Endothelial cell of umbilical vein (primary cell): Measurements from ENCODE around the gene SCN5A. TPM values are rescaled to one million over a fixed set of nuclear protein-coding genes. Genes with fewer than 3 reads are reported as not detected.

Source experiments
- BruUV-seq: library from RNA; stranded (reverse); fragments of 400-500 nt; replicated peaks from 2 replicates; lab custom pipeline; 2021; lab: Mats Ljungman, UMichigan
- CTCF ChIA-PET: fragments of 300-600, 350-600 bp; sonication (Branson Sonifier 250); formaldehyde crosslinking; loops from one replicate; lab custom pipeline; 2021; ENCODE audit warnings: antibody characterized with exemption, inconsistent platforms; lab: Charles Lee
- POLR2A ChIA-PET: fragments of 300-600, 350-600 bp; sonication (Branson Sonifier 250); formaldehyde crosslinking; loops from one replicate; lab custom pipeline; 2021; ENCODE audit warnings: antibody characterized with exemption, inconsistent platforms; lab: Charles Lee
- DNase-seq: peaks from one replicate; pipeline ENCODE4 v3.0.0-alpha.2; 2011; ENCODE audit warnings: low read depth, low spot score
- FAIRE-seq: peaks from 2 replicates; lab custom pipeline; 2011; peaks lifted over from hg19 to GRCh38; lab: Jason Lieb, UNC
- H2AFZ ChIP-seq: 2 replicates; pipeline ENCODE4 v1.6.0; 2012; ENCODE audit warnings: low read depth, low read length, control low read depth, inconsistent platforms
- H3K27ac ChIP-seq: 2 replicates; pipeline ENCODE4 v1.5.1; 2011; ENCODE audit warnings: low read depth, mild to moderate bottlenecking, control low read depth, low read length, moderate library complexity; ENCODE audit not compliant: insufficient read depth
- H3K27me3 ChIP-seq, 2 experiments: 2 replicates each; pipeline versions ENCODE4 v1.6.0 to v1.6.1; 2011; ENCODE audit warnings: low read length in 2 of 2, mixed read lengths in 1 of 2; ENCODE audit not compliant: control insufficient read depth in 2 of 2, insufficient read depth in 2 of 2
- H3K36me3 ChIP-seq, 2 experiments: 2 replicates in 1 of 2; 3 replicates in 1 of 2; pipeline ENCODE4 v1.5.1; 2011; ENCODE audit warnings: low read length in 2 of 2, mild to moderate bottlenecking in 1 of 2, moderate library complexity in 1 of 2; ENCODE audit not compliant: control insufficient read depth in 2 of 2, insufficient read depth in 2 of 2; ENCODE audit errors: extremely low read depth in 1 of 2
- H3K4me1 ChIP-seq: 3 replicates; pipeline ENCODE4 v1.5.1; 2011; ENCODE audit warnings: mild to moderate bottlenecking, low read length; ENCODE audit not compliant: control insufficient read depth, insufficient read depth; ENCODE audit errors: extremely low read depth
- H3K4me2 ChIP-seq: 2 replicates; pipeline ENCODE4 v1.6.1; 2011; ENCODE audit warnings: low read length, control low read depth, mixed read lengths; ENCODE audit not compliant: insufficient read depth
- H3K4me3 ChIP-seq, 3 experiments: fragments of 200-600 bp in 1 of 3; sonication (generic), shearing (Covaris generic) in 1 of 3; replicated peaks in 1 of 3; 2 replicates each; pipeline ENCODE4 v1.5.1; 2011 to 2016; ENCODE audit warnings: control low read depth in 3 of 3, low read length in 3 of 3, mild to moderate bottlenecking in 2 of 3, inconsistent platforms in 1 of 3, low read depth in 1 of 3, moderate library complexity in 1 of 3; ENCODE audit not compliant: insufficient read depth in 1 of 3
- H3K79me2 ChIP-seq: 2 replicates; pipeline ENCODE4 v1.6.0; 2012; ENCODE audit warnings: low read length, inconsistent platforms; ENCODE audit not compliant: control insufficient read depth, insufficient read depth
- H3K9ac ChIP-seq: replicated peaks from 2 replicates; pipeline ENCODE3; 2011; ENCODE audit warnings: low read length, control low read depth; ENCODE audit not compliant: insufficient read depth; ENCODE audit errors: extremely low read depth
- H3K9me1 ChIP-seq: replicated peaks from 3 replicates; pipeline ENCODE4 v1.6.0; 2011; ENCODE audit warnings: mild to moderate bottlenecking, low read length; ENCODE audit not compliant: control insufficient read depth, insufficient read depth; ENCODE audit errors: extremely low read depth
- H3K9me3 ChIP-seq: replicated peaks from 2 replicates; pipeline ENCODE4 v1.5.1; 2012; ENCODE audit warnings: low read length, inconsistent platforms; ENCODE audit not compliant: control insufficient read depth, insufficient read depth
- H4K20me1 ChIP-seq: replicated peaks from 2 replicates; pipeline ENCODE3; 2011; ENCODE audit warnings: mild to moderate bottlenecking, low read length; ENCODE audit not compliant: control insufficient read depth, insufficient read depth; ENCODE audit errors: extremely low read depth
- EZH2 ChIP-seq: IDR thresholded peaks from 2 replicates; pipeline ENCODE4 v1.6.1; 2012; ENCODE audit warnings: borderline replicate concordance, low read depth, mild to moderate bottlenecking, moderate library complexity, low read length, inconsistent platforms; ENCODE audit not compliant: severe bottlenecking
- FOS ChIP-seq: IDR thresholded peaks from 2 replicates; pipeline ENCODE4 v1.6.1; 2011; ENCODE audit warnings: mild to moderate bottlenecking, low read length, moderate library complexity, borderline replicate concordance; ENCODE audit not compliant: insufficient read depth
- GATA2 ChIP-seq: IDR thresholded peaks from 2 replicates; pipeline ENCODE4 v1.7.0; 2011; ENCODE audit warnings: low read depth, mild to moderate bottlenecking, moderate library complexity, mixed read lengths, low read length; ENCODE audit not compliant: insufficient read length, insufficient read depth
- JUN ChIP-seq: IDR thresholded peaks from 2 replicates; pipeline ENCODE4 v1.6.1; 2011; ENCODE audit warnings: borderline replicate concordance, low read depth; ENCODE audit not compliant: insufficient read length, insufficient read depth
- MYC ChIP-seq: IDR thresholded peaks from one replicate; pipeline ENCODE4 v1.6.1; 2011; ENCODE audit warnings: mild to moderate bottlenecking, low read depth, low read length
- POLR2A ChIP-seq: IDR thresholded peaks from 2 replicates; pipeline ENCODE4 v1.6.1; 2012; ENCODE audit warnings: low read depth, mild to moderate bottlenecking, control low read depth, low read length
- POLR2AphosphoS5 ChIP-seq: IDR thresholded peaks from 2 replicates; pipeline ENCODE4 v1.6.1; 2012; ENCODE audit warnings: low read depth, mild to moderate bottlenecking, control low read depth, low read length, moderate library complexity; ENCODE audit not compliant: insufficient read depth
- dilution Hi-C: fragments of 300-500 bp; cut with MboI; formaldehyde crosslinking; loops from one replicate; pipeline ENCODE4 v1.15.0; 2019; ENCODE audit warnings: low sequenced_read_pairs; ENCODE audit not compliant: extremely low pct_ligation_motif_present
- intact Hi-C: fragments of 100-400 bp; cut with micrococcal nuclease; formaldehyde crosslinking; loops from one replicate; pipeline ENCODE4 v1.10.0; 2022
- polyA plus RNA-seq, 4 experiments: library from polyadenylated mRNA; depleted of rRNA in 3 of 4; stranded (reverse) in 3 of 4; unstranded in 1 of 4; fragments of >200 nt; gene quantifications; 2 replicates each; pipeline versions ENCODE4 v1.2.1 to v1.2.3, GENCODE V29; 2011 to 2012; ENCODE audit warnings: missing spikeins in 1 of 4
- total RNA-seq: library from RNA; stranded (reverse); gene quantifications from 2 replicates; pipeline ENCODE4 v1.2.3, GENCODE V29; 2021
- TF ChIP-seq, protein P1 (sequence below): IDR thresholded peaks from 2 replicates; pipeline ENCODE4 v1.6.1; 2011; ENCODE audit not compliant: insufficient read depth, insufficient read length
- TF ChIP-seq, protein P2 (sequence below), 2 donors: IDR thresholded peaks; 1 replicate in 1 of 2; 2 replicates in 1 of 2; pipeline ENCODE4 v1.5.1; 2011; ENCODE audit warnings: low read length in 2 of 2, mild to moderate bottlenecking in 2 of 2, moderate library complexity in 2 of 2, control low read depth in 1 of 2, inconsistent platforms in 1 of 2, low read depth in 1 of 2; ENCODE audit not compliant: insufficient read depth in 1 of 2; ENCODE audit errors: extremely low read depth in 1 of 2

The SCN5A gene
- total and polyA plus RNA-seq, 2 donors (not counting 3 experiments of a cell fraction or from before 2014, with no cell fraction given), result 2.7 to 20.0 TPM

DNA sequence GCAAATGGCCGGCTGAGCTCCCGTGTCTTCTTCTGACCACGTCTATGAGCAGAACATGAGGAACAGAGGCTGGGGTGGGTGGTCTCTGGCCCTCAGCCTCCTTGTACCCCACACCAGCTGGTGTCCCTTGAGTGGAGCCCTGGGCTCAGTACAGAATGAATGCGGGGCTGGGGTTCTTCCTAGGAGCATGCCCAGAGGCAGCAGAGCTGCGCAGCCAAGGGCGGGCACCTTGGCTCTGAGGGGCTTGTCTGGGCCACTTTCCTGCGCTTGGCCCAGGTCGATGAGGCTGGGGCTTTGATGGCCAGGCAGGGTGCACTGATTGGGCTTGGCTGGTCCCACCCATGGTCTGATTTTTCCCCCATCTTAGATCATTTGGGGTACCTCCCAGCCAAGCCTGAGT, 6.4 kb downstream of the SCN5A start:
- TF ChIP-seq, protein P1, sequence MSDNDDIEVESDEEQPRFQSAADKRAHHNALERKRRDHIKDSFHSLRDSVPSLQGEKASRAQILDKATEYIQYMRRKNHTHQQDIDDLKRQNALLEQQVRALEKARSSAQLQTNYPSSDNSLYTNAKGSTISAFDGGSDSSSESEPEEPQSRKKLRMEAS, result no peak
- TF ChIP-seq FOS, result no peak
- no peak for TF ChIP-seq EZH2
- no peak for TF ChIP-seq POLR2AphosphoS5
- no peak for TF ChIP-seq MYC
- no peak for TF ChIP-seq POLR2A
- TF ChIP-seq, protein P2, sequence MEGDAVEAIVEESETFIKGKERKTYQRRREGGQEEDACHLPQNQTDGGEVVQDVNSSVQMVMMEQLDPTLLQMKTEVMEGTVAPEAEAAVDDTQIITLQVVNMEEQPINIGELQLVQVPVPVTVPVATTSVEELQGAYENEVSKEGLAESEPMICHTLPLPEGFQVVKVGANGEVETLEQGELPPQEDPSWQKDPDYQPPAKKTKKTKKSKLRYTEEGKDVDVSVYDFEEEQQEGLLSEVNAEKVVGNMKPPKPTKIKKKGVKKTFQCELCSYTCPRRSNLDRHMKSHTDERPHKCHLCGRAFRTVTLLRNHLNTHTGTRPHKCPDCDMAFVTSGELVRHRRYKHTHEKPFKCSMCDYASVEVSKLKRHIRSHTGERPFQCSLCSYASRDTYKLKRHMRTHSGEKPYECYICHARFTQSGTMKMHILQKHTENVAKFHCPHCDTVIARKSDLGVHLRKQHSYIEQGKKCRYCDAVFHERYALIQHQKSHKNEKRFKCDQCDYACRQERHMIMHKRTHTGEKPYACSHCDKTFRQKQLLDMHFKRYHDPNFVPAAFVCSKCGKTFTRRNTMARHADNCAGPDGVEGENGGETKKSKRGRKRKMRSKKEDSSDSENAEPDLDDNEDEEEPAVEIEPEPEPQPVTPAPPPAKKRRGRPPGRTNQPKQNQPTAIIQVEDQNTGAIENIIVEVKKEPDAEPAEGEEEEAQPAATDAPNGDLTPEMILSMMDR (IDR thresholded peaks at IDR 0.05; ENCODE audit: extremely low read depth in 1 of 2, insufficient read depth in 1 of 2, low read depth in 1 of 2, low read length in 2 of 2), result no peak
- no peak for TF ChIP-seq GATA2
- no peak for TF ChIP-seq JUN
- intact Hi-C loops, result no loop called here
- Histone ChIP-seq H3K27me3 (no peaks in the 10 kb centered on the region), H3K79me2 (no peaks in the 10 kb centered on the region), H4K20me1 (no peaks in the 10 kb centered on the region), H3K4me1 (no peaks in the 10 kb centered on the region), H3K9me1 (no peaks in the 10 kb centered on the region), H3K4me3 (no peak overlapping the region), H2AFZ (no peak overlapping the region), H3K4me2 (no peak overlapping the region), H3K9me3 (no peaks in the 10 kb centered on the region), H3K9ac (no peak overlapping the region), H3K36me3 (no peaks in the 10 kb centered on the region), H3K27ac (no peak overlapping the region)
- no TSS peak for BruUV-seq
- DNase-seq (no peak), FAIRE-seq (no peak)
- ChIA-PET POLR2A (no interaction called here), CTCF (interaction anchor here (0.9 to 2.1 kb wide), 7 partner anchors 9 to 201 kb away, joined by 3 to 9 read pairs (median 4); no protein-coding TSS in a partner anchor)
- dilution Hi-C loops, result no loop called here
